Astrocyte (in vitro differentiated cells and primary cell): ENCODE data around the gene SULT6B1. TPM values are rescaled to one million over a fixed set of nuclear protein-coding genes. Genes with fewer than 3 reads are reported as not detected.
"Not testable (repeated sequence)": the region's sequence is repeated elsewhere in the genome, so short reads cannot be mapped to it uniquely, and the experiment has no call there.

Source experiments
- DNase-seq: peaks from one replicate; pipeline ENCODE4 v3.0.0-alpha.2; 2010; ENCODE audit warnings: low read depth
- FAIRE-seq: peaks from 2 replicates; lab custom pipeline; 2011; peaks lifted over from hg19 to GRCh38; lab: Jason Lieb, UNC
- H2AFZ ChIP-seq: 2 replicates; pipeline ENCODE4 v1.6.0; 2012; ENCODE audit warnings: low read depth, low read length, inconsistent platforms
- H3K27ac ChIP-seq: 2 replicates; pipeline ENCODE4 v1.5.1; 2011; ENCODE audit warnings: low read depth, low read length, inconsistent platforms
- H3K27me3 ChIP-seq: 2 replicates; pipeline ENCODE4 v1.6.0; 2011; ENCODE audit warnings: low read length, inconsistent platforms; ENCODE audit not compliant: insufficient read depth
- H3K36me3 ChIP-seq: 2 replicates; pipeline ENCODE4 v1.5.1; 2011; ENCODE audit warnings: low read length, inconsistent platforms; ENCODE audit not compliant: insufficient read depth
- H3K4me1 ChIP-seq: 2 replicates; pipeline ENCODE4 v1.5.1; 2011; ENCODE audit warnings: low read length, inconsistent platforms; ENCODE audit not compliant: insufficient read depth
- H3K4me2 ChIP-seq: 2 replicates; pipeline ENCODE4 v1.6.0; 2012; ENCODE audit warnings: low read length, inconsistent platforms
- H3K4me3 ChIP-seq: 2 replicates; pipeline ENCODE4 v1.5.1; 2011; ENCODE audit warnings: low read depth, mild to moderate bottlenecking, low read length, inconsistent platforms; ENCODE audit not compliant: insufficient read depth
- H3K79me2 ChIP-seq: 2 replicates; pipeline ENCODE4 v1.6.0; 2012; ENCODE audit warnings: mild to moderate bottlenecking, low read length, inconsistent platforms; ENCODE audit not compliant: insufficient read depth
- H3K9ac ChIP-seq: 2 replicates; pipeline ENCODE4 v1.6.0; 2012; ENCODE audit warnings: mild to moderate bottlenecking, low read length, inconsistent platforms
- H3K9me3 ChIP-seq: 2 replicates; pipeline ENCODE4 v1.5.1; 2012; ENCODE audit warnings: low read depth, mild to moderate bottlenecking, low read length, inconsistent platforms; ENCODE audit not compliant: insufficient read depth
- H4K20me1 ChIP-seq: 2 replicates; pipeline ENCODE4 v1.6.0; 2012; ENCODE audit warnings: low read length, inconsistent platforms; ENCODE audit not compliant: insufficient read depth
- H3K27ac Mint-ChIP-seq: one replicate; pipeline ENCODE4 v1.8.0; 2021; ENCODE audit warnings: mild to moderate bottlenecking, mixed read lengths; ENCODE audit not compliant: unreplicated experiment
- H3K27me3 Mint-ChIP-seq: one replicate; pipeline ENCODE4 v1.8.0; 2021; ENCODE audit warnings: low read depth, mixed read lengths; ENCODE audit not compliant: unreplicated experiment
- H3K36me3 Mint-ChIP-seq: one replicate; pipeline ENCODE4 v1.8.0; 2021; ENCODE audit warnings: low read depth, mixed read lengths; ENCODE audit not compliant: unreplicated experiment
- H3K4me1 Mint-ChIP-seq: one replicate; pipeline ENCODE4 v1.8.0; 2021; ENCODE audit warnings: low read depth, mixed read lengths; ENCODE audit not compliant: unreplicated experiment
- H3K4me3 Mint-ChIP-seq: one replicate; pipeline ENCODE4 v1.8.0; 2021; ENCODE audit warnings: mild to moderate bottlenecking, moderate library complexity, mixed read lengths; ENCODE audit not compliant: unreplicated experiment
- H3K9me3 Mint-ChIP-seq: one replicate; pipeline ENCODE4 v1.8.0; 2021; ENCODE audit warnings: mild to moderate bottlenecking, mixed read lengths; ENCODE audit not compliant: unreplicated experiment
- EZH2 ChIP-seq: IDR thresholded peaks from 2 replicates; pipeline ENCODE4 v1.6.1; 2012; ENCODE audit warnings: mild to moderate bottlenecking, low read length, inconsistent platforms; ENCODE audit not compliant: insufficient read depth
- total RNA-seq: library from RNA; stranded (reverse); gene quantifications from 2 replicates; pipeline ENCODE4 v1.2.1, GENCODE V29; 2021
- TF ChIP-seq, protein P1 (sequence below): IDR thresholded peaks from 2 replicates; pipeline ENCODE4 v1.5.1; 2011; ENCODE audit warnings: low read depth, mild to moderate bottlenecking, inconsistent platforms, low read length, moderate library complexity; ENCODE audit not compliant: insufficient read depth

SULT6B1 gene
- total RNA-seq, 1 donor from 2014 or later = not detected

- TF ChIP-seq EZH2 = no peak
- TF ChIP-seq, protein P1, sequence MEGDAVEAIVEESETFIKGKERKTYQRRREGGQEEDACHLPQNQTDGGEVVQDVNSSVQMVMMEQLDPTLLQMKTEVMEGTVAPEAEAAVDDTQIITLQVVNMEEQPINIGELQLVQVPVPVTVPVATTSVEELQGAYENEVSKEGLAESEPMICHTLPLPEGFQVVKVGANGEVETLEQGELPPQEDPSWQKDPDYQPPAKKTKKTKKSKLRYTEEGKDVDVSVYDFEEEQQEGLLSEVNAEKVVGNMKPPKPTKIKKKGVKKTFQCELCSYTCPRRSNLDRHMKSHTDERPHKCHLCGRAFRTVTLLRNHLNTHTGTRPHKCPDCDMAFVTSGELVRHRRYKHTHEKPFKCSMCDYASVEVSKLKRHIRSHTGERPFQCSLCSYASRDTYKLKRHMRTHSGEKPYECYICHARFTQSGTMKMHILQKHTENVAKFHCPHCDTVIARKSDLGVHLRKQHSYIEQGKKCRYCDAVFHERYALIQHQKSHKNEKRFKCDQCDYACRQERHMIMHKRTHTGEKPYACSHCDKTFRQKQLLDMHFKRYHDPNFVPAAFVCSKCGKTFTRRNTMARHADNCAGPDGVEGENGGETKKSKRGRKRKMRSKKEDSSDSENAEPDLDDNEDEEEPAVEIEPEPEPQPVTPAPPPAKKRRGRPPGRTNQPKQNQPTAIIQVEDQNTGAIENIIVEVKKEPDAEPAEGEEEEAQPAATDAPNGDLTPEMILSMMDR = no peak
- no peak overlapping the region for H3K4me2 ChIP-seq
- no peak for DNase-seq
- H3K4me3 Mint-ChIP-seq = no peak overlapping the region
- no peak overlapping the region for H3K27ac Mint-ChIP-seq
- H3K27me3 Mint-ChIP-seq = no peaks in the 10 kb centered on the region
- H3K4me3 ChIP-seq = no peak overlapping the region
- FAIRE-seq = no peak
- H3K4me1 Mint-ChIP-seq = peaks cover 16% of the 10 kb centered on the region
- no peaks in the 10 kb centered on the region for H3K27me3 ChIP-seq
- peaks cover 6% of the 10 kb centered on the region for H3K9me3 Mint-ChIP-seq
- H2AFZ ChIP-seq = no peak overlapping the region
- no peak overlapping the region for H3K9ac ChIP-seq
- H3K9me3 ChIP-seq = no peaks in the 10 kb centered on the region
- peaks cover 51% of the 10 kb centered on the region for H3K36me3 ChIP-seq
- H3K4me1 ChIP-seq = no peaks in the 10 kb centered on the region
- H3K79me2 ChIP-seq = peaks cover 67% of the 10 kb centered on the region
- peaks cover 56% of the 10 kb centered on the region for H3K36me3 Mint-ChIP-seq
- H3K27ac ChIP-seq = no peak overlapping the region
- H4K20me1 ChIP-seq = peaks cover 15% of the 10 kb centered on the region
Observed at GRCh38 chr2:37205689-37206341, 17.3 kb upstream of the SULT6B1 start.

DNA sequence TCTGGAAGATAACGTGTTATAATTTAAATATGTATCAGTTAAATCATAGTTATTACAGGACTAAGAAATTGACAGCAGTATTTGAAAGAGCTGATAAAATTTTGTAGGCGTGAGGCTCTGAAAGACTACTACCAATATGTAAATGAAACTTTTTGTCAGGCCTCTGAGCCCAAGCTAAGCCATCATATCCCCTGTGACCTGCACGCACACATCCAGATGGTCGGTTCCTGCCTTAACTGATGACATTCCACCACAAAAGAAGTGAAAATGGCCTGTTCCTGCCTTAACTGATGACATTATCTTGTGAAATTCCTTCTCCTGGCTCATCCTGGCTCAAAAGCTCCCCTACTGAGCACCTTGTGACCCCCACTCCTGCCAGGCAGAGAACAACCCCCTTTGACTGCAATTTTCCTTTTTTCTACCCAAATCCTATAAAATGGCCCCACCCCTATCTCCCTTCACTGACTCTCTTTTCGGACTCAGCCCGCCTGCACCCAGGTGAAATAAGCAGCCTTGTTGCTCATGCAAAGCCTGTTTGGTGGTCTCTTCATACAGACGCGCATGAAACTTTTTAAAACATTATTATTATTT lies 16.7 kb upstream of the SULT6B1 start:
- H3K4me3 ChIP-seq, H3K9ac ChIP-seq, H2AFZ ChIP-seq, H3K27me3 ChIP-seq, H3K4me1 ChIP-seq, H3K4me2 ChIP-seq, H3K9me3 ChIP-seq, H3K9me3 Mint-ChIP-seq, H3K27me3 Mint-ChIP-seq, DNase-seq, FAIRE-seq, H3K27ac ChIP-seq: not testable (repeated sequence)
- peaks cover 52% of the 10 kb centered on the region for H3K36me3 ChIP-seq
- peaks cover 56% of the 10 kb centered on the region for H3K36me3 Mint-ChIP-seq
- H3K79me2 ChIP-seq = peaks cover 73% of the 10 kb centered on the region
- peaks cover 20% of the 10 kb centered on the region for H4K20me1 ChIP-seq
- peaks cover 20% of the 10 kb centered on the region for H3K4me1 Mint-ChIP-seq
- H3K27ac Mint-ChIP-seq = peak overlapping the region; percentile 60
- H3K4me3 Mint-ChIP-seq = peak overlapping the region; percentile 67

- peaks cover 52% of the 10 kb centered on the region for H3K36me3 Mint-ChIP-seq
- Histone ChIP-seq H3K4me2 (no peak overlapping the region), H3K27ac (no peak overlapping the region), H3K9ac (no peak overlapping the region), H3K36me3 (peaks cover 39% of the 10 kb centered on the region), H3K4me1 (no peaks in the 10 kb centered on the region), H3K9me3 (no peaks in the 10 kb centered on the region), H3K27me3 (no peaks in the 10 kb centered on the region), H4K20me1 (peaks cover 25% of the 10 kb centered on the region), H3K4me3 (no peak overlapping the region), H2AFZ (no peak overlapping the region), H3K79me2 (peaks cover 76% of the 10 kb centered on the region)
- no peak for DNase-seq
- H3K27ac Mint-ChIP-seq = no peak overlapping the region
- no peaks in the 10 kb centered on the region for H3K27me3 Mint-ChIP-seq
- peaks cover 6% of the 10 kb centered on the region for H3K9me3 Mint-ChIP-seq
- H3K4me3 Mint-ChIP-seq = no peak overlapping the region
- FAIRE-seq = no peak
- TF ChIP-seq EZH2 = no peak
- H3K4me1 Mint-ChIP-seq = peaks cover 20% of the 10 kb centered on the region
Observed at GRCh38 chr2:37203708-37204107, 15.2 kb upstream of the SULT6B1 start.
